ENCODE results near the gene PRTFDC1. TPM values are rescaled to one million over a fixed set of nuclear protein-coding genes. Genes with fewer than 3 reads are reported as not detected.
A peak's percentile ranks its signal among the peaks of the same experiment; 100 is the strongest.
"Not testable (repeated sequence)": the region's sequence is repeated elsewhere in the genome, so short reads cannot be mapped to it uniquely, and the experiment has no call there.

PRTFDC1 gene
- total RNA-seq, 1 donor from 2014 or later, result 0.21 TPM

DNA sequence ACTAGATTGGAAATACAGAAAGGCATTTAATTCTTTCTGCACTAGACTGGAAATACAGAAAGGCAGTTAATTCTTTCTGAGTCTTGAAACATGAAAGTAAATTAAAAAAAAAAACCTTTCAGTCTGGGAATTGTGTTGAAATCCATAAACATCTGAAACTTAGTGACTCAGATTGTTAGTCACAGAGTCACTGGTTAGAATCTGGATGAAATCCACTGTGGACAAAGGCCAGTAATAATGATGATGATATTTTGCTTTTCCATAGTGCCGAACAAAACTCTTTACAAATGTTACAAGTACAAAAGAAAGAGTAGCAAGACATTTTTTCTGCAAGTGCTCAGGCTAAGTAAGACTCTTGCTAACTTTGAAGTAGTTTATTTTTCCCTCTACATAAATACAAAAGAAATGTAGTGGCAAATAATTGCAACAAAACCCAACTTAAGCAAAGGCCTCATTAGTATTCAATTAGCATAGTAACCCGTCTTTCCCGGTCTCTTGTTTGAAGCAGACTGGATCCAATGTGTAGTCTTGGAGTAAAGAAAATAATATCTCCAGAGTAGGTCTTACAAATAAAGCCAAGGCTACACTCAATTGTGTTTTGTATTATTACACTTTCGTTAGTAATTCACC, 5.8 kb upstream of the PRTFDC1 start:
- Mint-ChIP-seq H3K4me1 (peaks cover 8% of the 10 kb centered on the region), H3K27ac (no peak overlapping the region), H3K9me3 (no peaks in the 10 kb centered on the region), H3K36me3 (ENCODE audit: low read depth) (no peaks in the 10 kb centered on the region), H3K27me3 (peaks cover 11% of the 10 kb centered on the region), H3K4me3 (no peak overlapping the region)
- intact Hi-C loops (cut with micrococcal nuclease), result loop anchor here (10.0 kb wide), 1 partner anchor 107 kb away; no protein-coding TSS in a partner anchor
- DNase-seq, result no peak

DNA sequence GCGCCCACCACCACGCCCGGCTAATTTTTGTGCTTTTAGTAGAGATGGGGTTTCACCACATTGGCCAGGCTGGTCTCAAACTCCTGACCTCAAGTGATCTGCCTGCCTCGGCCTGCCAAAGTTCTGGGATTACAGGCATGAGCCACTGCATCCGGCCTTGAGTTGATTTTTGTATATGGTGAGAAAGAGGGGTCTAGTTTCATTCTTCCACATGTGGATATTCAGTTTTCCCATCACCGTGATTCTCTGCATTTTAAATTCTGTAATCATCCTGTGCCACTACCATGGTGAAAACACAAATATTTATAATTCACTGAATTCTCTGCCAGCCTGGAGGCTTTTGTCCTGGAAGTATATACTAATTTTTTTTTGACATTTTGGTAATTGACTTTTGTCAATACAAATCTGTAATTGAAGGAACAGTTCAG, 5.2 kb upstream of the PRTFDC1 start:
- intact Hi-C loops (cut with micrococcal nuclease), result loop anchor here (10.0 kb wide), 1 partner anchor 107 kb away; no protein-coding TSS in a partner anchor
- not testable (repeated sequence) for H3K27ac Mint-ChIP-seq; H3K36me3 Mint-ChIP-seq (ENCODE audit: low read depth); H3K4me3 Mint-ChIP-seq; H3K9me3 Mint-ChIP-seq; DNase-seq
- H3K4me1 Mint-ChIP-seq, result peaks cover 11% of the 10 kb centered on the region
- peaks cover 10% of the 10 kb centered on the region for H3K27me3 Mint-ChIP-seq

DNA sequence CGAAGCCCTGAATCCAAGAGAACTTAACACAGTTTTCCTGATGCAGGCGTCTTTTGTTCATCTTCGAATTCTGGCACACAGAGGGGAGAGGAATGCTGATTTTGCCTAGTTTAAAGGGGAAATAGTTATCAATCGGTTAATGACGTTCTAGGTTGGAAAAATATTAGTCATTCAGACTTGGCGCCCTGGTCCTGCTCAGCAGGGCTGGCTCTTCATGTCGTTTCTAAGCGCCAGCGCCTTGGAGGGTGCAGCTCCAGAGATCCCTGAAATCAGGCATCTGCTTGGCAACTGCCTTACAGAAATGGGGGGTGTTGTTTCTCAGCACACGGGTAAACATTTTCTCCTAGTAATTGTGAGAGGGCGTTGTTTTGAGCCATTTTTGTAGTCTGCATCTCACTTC, 1.3 kb upstream of the PRTFDC1 start:
- Mint-ChIP-seq H3K27ac (peak overlapping the region; percentile 82), H3K27me3 (peaks cover 4% of the 10 kb centered on the region), H3K4me3 (peak overlapping the region; percentile 78), H3K9me3 (no peaks in the 10 kb centered on the region), H3K4me1 (peaks cover 21% of the 10 kb centered on the region), H3K36me3 (ENCODE audit: low read depth) (no peaks in the 10 kb centered on the region)
- intact Hi-C loops (cut with micrococcal nuclease), result loop anchor here (2.0 to 10.0 kb wide), 4 partner anchors 51 to 311 kb away; partner anchors contain the start of genes ENKUR and THNSL1
- peak; percentile 44 for DNase-seq

DNA sequence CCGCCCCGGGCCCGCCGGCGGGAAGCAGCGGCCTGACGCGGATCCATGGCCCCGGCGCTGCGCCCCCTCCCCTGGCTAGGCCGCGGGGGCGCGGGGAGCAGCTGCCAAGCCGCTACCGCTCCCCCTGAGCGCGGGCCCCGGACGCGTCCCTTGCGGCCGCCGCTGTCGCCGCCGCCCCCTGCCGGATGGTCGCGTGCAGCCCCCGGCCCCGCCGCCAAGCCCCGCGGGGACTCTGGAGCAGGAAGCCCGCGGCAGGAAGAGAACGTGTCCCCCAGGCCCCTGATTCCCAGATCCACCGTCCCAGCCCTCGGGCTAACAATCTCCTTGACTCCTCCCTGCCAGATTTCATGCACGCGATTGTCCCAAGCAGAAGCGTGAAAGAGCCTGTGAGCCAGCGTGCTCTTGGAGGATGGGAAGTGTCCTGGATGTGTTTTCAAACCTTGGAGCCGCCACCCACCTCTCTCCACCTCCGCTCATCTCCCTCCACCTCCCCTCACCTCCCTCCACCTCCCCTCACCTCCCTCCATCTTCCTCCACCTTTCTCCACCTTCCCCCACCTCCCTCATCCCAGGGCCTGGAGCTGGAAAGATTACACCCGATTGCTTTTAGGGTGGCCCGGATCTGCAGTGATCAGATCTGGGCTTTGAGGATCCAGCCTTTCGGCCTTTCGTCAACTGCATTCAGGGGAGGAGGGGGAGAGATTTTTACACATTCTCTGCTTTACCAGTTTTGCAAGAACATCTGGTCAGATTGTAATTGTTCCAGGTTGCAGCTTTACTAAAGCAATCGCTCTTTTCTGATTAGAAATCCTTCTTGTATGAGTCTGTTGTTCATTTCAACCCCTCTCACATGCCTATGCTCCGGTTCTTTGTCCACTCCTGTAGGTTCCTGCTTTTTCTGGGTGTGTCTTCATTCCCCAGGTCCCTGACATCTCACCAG, 570 bp upstream of the PRTFDC1 start:
- intact Hi-C loops (cut with micrococcal nuclease), result loop anchor here (2.0 to 10.0 kb wide), 4 partner anchors 51 to 311 kb away; partner anchors contain the start of genes ENKUR and THNSL1
- Mint-ChIP-seq H3K4me1 (peaks cover 21% of the 10 kb centered on the region), H3K4me3 (peak overlapping the region; percentile 78), H3K27me3 (peaks cover 2% of the 10 kb centered on the region), H3K9me3 (no peaks in the 10 kb centered on the region), H3K36me3 (ENCODE audit: low read depth) (no peaks in the 10 kb centered on the region), H3K27ac (peak overlapping the region; percentile 82)
- peak; percentile 85 for DNase-seq

DNA sequence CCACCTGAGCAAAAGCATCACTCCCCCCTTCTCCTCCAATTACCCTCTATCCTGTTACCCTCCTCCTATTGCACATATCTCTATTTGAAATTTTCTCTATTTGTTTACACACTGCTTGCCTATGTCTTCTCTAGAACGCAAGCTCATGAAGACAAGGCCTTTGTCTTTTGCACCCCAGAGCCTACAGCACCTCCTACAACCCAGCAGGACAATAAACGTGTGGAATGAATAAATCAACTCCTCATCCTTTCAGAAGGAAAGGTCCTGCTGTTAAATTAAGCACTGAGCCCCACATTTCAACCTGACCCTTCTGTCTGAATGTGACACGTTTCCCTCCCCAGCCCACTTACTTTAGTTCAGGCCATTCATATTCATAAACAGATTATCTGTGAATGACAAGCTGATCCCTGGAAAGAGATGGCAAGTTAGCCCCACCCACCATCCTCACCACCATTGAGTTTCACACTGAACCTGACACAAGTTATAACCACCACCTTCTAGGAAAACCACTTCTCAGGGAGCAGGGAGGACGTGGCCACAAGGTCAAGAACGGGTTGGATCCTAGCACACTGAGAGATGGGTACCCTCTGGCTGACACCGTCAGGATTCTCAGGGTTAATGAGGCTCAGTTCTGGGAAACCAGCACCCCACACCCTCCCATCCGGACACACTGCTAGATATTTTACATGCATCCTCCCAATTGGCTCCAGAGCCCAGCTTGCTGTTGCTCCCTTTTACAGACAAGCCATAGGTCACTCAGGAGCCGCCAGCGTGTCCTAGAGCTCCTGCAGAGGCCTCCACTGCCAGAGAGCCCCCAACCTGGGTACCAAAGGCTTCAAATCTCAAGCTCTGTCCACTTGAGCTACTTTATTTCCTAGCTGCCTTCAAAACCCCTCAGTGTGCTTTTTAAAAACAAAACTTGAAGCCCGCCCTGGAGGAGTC, 934 bp downstream of the PRTFDC1 start:
- Mint-ChIP-seq H3K9me3 (no peaks in the 10 kb centered on the region), H3K36me3 (ENCODE audit: low read depth) (no peaks in the 10 kb centered on the region), H3K27ac (peak overlapping the region; percentile 43), H3K27me3 (peaks cover 2% of the 10 kb centered on the region), H3K4me3 (peak overlapping the region; percentile 71), H3K4me1 (peaks cover 21% of the 10 kb centered on the region)
- peak; percentile 63 for DNase-seq
- intact Hi-C loops (cut with micrococcal nuclease), result loop anchor here (2.0 to 10.0 kb wide), 4 partner anchors 49 to 309 kb away; partner anchors contain the start of genes ENKUR and THNSL1

DNA sequence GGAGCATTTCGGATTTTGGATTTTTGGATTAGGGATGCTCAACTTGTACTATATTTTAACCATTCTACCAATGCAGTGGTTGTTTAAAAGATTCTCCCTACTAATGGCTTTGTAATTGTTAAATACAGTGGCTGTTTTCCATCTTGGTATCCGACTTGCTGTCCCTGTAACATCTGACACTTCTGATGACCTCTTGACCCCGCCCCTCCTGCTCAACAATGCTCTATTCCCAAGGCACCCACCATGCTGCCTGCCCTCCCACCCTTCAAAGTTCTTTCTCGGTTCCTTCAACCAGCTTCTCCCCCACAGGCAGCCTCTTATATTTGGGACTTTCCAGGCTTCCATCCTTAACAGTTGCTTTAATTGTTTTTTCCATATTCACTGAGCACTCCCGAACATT, 2.0 kb downstream of the PRTFDC1 start:
- no peaks in the 10 kb centered on the region for H3K9me3 Mint-ChIP-seq
- no peaks in the 10 kb centered on the region for H3K36me3 Mint-ChIP-seq (ENCODE audit: low read depth)
- intact Hi-C loops (cut with micrococcal nuclease), result loop anchor here (5.0 to 10.0 kb wide), 3 partner anchors 48 to 308 kb away; no protein-coding TSS in a partner anchor
- no peak overlapping the region for H3K27ac Mint-ChIP-seq
- no peak overlapping the region for H3K4me3 Mint-ChIP-seq
- H3K27me3 Mint-ChIP-seq, result peaks cover 2% of the 10 kb centered on the region
- H3K4me1 Mint-ChIP-seq, result peaks cover 21% of the 10 kb centered on the region
- DNase-seq, result peak; percentile 32

DNA sequence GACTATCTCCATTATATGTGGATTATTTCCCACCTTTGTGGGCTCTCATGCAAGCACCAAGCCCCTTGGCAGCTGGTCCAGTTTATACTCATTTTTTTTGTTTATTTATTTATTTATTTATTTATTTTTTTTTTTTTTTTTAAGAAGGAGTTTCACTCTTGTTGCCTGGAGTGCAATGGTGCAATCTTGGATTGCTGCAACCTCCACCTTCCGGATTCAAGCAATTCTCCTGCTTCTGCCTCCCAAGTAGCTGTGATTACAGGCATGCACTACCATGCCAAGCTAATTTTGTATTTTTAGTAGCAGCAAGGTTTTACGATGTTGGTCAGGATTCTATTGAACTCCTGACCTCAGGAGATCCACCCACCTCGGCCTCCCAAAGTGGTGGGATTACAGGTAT, 2.8 kb downstream of the PRTFDC1 start:
- Mint-ChIP-seq H3K27me3 (peaks cover 2% of the 10 kb centered on the region), H3K4me1 (peaks cover 24% of the 10 kb centered on the region), H3K4me3 (no peak overlapping the region), H3K9me3 (no peaks in the 10 kb centered on the region), H3K27ac (no peak overlapping the region), H3K36me3 (ENCODE audit: low read depth) (no peaks in the 10 kb centered on the region)
- peak; percentile 25 for DNase-seq
- intact Hi-C loops (cut with micrococcal nuclease), result loop anchor here (5.0 to 10.0 kb wide), 4 partner anchors 47 to 307 kb away; no protein-coding TSS in a partner anchor

DNA sequence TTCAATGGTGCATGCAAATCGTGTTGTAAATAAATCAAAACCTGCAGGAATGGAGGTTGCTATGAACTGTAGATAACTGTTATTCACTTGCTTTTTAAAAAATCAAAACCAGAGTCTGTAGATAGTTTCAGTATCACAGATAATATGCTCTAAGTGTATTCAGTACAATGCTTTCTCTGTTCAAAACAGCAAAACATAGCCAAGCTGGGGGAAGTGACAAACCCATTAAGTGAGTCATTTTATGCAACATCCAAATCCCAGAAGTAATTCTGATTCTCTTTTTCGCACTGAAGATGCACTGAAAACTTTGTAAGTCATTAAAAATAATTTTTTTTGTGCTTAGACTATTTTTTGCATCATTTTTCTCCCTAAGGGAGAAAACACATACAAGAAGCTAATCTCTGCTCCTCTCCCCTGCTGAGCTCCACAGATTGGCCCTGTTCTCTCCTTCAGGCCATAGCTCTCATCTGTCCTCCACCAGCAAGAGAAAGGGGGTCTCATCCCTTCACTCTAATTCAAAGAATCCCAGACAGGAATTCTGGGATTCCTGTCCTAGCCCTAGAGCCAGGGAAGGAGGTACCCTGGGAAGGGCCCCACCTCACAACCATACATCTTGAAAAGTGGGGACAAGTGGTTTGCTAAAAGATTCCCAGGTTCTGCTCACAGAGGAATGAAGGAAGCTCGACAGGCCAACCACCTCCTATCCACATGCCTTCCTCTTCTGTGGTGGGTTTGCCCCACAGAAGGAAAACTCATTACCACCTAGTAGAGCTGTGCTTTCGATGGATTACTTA, 4.9 kb downstream of the PRTFDC1 start:
- H3K9me3 Mint-ChIP-seq, result no peaks in the 10 kb centered on the region
- peaks cover 14% of the 10 kb centered on the region for H3K4me1 Mint-ChIP-seq
- H3K4me3 Mint-ChIP-seq, result no peak overlapping the region
- H3K27me3 Mint-ChIP-seq, result no peaks in the 10 kb centered on the region
- no peak overlapping the region for H3K27ac Mint-ChIP-seq
- no peak for DNase-seq
- no peaks in the 10 kb centered on the region for H3K36me3 Mint-ChIP-seq (ENCODE audit: low read depth)
- intact Hi-C loops (cut with micrococcal nuclease), result loop anchor here (2.0 to 5.0 kb wide), 2 partner anchors 27 to 125 kb away; no protein-coding TSS in a partner anchor

DNA sequence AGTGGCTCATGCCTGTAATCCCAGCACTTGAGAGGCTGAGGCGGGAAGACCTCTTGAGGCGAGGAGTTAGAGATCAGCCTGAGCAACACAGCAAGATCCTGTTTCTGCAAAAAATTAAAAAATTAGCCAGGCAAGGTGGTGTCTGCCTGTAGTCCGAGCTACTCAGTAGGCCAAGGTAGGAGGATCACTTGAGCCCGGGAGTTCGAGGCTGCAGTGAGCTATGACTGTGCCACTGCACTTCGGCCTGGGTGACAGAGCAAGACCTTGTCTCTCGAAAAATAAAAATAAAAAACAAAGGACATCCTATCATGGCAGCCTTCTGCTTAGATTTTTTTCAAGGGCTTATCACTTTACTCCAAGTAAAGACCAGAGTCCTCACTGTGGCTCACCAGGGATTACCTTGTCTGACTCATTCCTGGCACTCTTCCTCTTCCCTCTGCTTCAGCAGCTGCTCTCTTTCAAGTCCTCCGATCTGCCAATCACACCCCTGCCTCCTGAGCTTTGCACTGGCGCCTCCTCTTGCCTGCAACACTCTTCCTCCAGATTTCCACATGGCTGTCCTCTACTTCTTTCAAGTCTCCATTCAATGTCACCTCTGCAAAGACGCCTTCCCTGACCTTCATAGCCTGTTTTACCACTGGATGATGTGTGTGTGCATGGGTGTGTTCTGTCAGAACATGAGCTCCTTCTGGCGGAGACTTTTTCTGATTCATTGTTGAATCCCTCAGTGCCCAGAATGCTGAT, 7.7 kb downstream of the PRTFDC1 start:
- peak; percentile 50 for DNase-seq
- Mint-ChIP-seq H3K4me3 (no peak overlapping the region), H3K27me3 (no peaks in the 10 kb centered on the region), H3K27ac (no peak overlapping the region), H3K4me1 (peaks cover 3% of the 10 kb centered on the region), H3K9me3 (no peaks in the 10 kb centered on the region), H3K36me3 (ENCODE audit: low read depth) (no peaks in the 10 kb centered on the region)
- intact Hi-C loops (cut with micrococcal nuclease), result loop anchor here (5.0 kb wide), 1 partner anchor 122 kb away; no protein-coding TSS in a partner anchor

DNA sequence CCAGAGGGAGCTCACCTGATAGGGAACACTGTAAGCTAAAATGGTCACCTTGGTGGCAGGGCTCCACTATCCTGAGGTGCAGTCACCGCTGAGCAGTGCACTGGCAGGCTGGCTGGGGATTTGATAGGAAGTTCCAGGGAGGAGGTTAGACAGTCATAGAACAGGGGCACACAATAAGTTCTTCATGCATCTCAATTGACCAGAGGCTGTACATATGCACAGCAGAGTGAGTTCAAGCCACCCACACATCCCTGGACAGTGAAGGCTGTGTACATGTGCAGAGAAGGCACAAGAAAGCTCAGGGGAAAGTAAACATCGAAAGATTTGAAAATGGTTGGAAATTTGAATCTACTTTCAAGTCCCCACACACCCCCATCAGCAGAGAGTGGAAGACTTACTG, 13.9 kb downstream of the PRTFDC1 start:
- H3K4me3 Mint-ChIP-seq, result no peak overlapping the region
- DNase-seq, result peak; percentile 45
- H3K36me3 Mint-ChIP-seq (ENCODE audit: low read depth), result no peaks in the 10 kb centered on the region
- H3K4me1 Mint-ChIP-seq, result no peaks in the 10 kb centered on the region
- H3K9me3 Mint-ChIP-seq, result no peaks in the 10 kb centered on the region
- H3K27me3 Mint-ChIP-seq, result no peaks in the 10 kb centered on the region
- H3K27ac Mint-ChIP-seq, result no peak overlapping the region
- intact Hi-C loops (cut with micrococcal nuclease), result no loop called here

DNA sequence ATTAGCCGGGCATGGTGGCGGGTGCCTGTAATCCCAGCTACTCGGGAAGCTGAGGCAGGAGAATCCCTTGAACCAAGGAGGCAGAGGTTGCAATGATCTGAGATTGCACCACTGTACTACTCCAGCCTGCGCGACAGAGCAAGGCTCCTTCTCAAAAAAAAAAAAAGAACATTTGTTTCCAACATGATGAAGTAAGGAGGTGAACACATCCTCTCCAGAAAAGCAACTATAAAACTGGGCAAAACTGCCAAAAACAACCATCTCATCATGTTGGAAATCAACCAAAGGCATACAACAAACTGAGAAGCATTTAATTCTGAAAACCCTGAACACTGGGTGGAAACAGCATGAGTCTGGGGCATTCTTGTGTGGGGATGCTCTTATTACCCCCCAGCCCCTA, 14.3 kb downstream of the PRTFDC1 start:
- H3K9me3 Mint-ChIP-seq, result no peaks in the 10 kb centered on the region
- no peaks in the 10 kb centered on the region for H3K36me3 Mint-ChIP-seq (ENCODE audit: low read depth)
- no peak for DNase-seq
- no peaks in the 10 kb centered on the region for H3K4me1 Mint-ChIP-seq
- no peaks in the 10 kb centered on the region for H3K27me3 Mint-ChIP-seq
- H3K4me3 Mint-ChIP-seq, result no peak overlapping the region
- intact Hi-C loops (cut with micrococcal nuclease), result no loop called here
- no peak overlapping the region for H3K27ac Mint-ChIP-seq
